GM18508 (cell line): Measurements from ENCODE around the gene ZNF582.
"Not testable (repeated sequence)": the region's sequence is repeated elsewhere in the genome, so short reads cannot be mapped to it uniquely, and the experiment has no call there.

Experiments used
- ATAC-seq: cut with Tn5 transposase; IDR thresholded peaks from one replicate; pipeline ENCODE4 v1.9.1; 2021; ENCODE audit warnings: moderate number of reproducible peaks; ENCODE audit not compliant: insufficient read depth, unreplicated experiment

The ZNF582 gene

DNA sequence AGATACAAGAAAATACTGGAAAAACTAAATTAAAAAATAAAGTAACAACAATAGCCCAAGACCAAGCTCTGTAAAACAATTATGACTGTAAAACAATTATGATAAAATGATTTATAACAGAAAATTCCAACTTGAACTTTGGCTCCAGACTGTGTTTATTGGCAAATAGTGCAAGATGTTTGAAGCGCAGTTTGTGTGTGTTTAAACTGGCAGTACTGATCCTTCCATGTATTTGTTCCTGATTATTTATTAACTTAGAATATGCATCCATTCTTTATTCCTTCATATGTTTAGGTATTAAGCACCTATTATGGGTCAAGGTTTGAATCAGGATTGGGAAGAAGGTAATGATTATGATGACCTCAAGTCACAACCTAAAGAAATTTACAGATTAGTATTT lies 37.8 kb downstream of the ZNF582 start:
- ATAC-seq, result no peak

DNA sequence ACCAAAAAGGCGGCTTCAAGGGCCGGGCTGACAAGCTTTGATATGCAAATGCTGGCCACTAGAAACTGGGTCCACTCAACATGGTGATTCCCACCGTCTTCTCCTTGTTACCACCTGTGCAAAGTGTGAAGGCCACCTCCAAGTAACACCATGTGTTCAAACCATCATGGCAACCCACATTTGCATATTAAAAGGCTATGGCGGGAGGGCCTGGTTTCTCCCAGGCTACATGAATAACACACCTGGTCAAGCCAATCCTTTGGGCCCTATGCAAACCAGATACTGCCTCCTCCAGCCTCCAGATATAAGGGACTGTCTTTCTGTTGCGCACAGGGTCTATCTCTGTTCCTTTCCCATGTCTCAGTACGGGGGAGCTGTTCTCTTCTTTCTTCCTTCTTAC lies 42.1 kb downstream of the ZNF582 start:
- no peak for ATAC-seq

DNA sequence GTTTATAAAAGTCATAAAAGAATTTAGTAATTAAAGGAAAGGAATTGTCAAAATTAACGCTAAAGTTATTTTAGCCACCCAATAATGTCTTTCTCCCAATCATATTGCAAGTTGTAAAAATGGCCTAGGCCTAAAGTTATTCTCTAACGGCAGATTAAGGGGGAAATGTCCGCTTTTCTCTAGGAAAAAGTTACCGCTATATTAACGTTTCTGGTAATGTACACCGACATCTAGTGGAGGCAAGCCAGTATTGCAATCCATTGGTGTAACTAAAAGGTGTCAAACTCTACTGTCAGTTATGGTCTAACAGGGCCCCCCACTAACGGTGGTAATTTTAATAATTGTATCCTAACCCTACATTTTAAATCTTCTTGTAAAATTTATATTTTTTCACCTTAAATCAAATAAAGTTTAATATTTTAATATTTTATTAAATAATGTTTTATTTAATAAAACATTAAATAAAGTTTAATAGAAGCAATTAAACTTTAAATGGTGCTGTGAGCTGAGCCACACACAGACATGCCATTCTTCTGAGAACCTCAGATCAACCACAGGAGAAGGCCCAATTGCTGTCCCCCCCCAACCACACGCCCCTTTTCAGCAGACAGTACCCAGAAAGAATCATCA lies 42.8 kb downstream of the ZNF582 start:
- ATAC-seq, result no peak

DNA sequence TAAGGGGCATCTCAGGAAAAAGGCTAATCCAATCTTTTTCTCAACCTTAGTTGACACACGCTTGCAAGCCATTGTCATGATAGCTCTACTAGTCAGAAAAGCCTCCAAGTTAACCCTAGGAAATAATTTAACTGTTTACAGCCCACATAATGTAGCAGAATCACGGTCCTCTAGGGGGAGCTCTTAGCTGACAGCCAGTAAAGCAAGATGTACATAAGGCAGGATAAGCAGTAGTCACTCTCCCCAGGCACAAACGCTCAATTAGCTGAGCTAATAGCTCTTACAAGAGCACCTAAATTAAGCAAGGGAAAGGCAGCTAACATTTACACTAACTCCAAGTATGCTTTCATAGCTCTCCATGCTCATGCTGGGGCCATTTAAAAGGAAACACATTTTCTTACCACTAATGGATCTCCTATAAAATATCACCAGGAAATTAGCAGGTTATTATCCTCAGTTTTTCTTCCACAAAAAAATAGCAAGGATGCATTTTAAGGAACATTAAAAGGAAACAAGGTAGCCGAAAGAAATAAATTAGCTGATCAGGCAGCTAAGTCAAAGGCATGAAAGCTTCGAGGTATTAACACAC lies 45.0 kb downstream of the ZNF582 start:
- ATAC-seq, result no peak

DNA sequence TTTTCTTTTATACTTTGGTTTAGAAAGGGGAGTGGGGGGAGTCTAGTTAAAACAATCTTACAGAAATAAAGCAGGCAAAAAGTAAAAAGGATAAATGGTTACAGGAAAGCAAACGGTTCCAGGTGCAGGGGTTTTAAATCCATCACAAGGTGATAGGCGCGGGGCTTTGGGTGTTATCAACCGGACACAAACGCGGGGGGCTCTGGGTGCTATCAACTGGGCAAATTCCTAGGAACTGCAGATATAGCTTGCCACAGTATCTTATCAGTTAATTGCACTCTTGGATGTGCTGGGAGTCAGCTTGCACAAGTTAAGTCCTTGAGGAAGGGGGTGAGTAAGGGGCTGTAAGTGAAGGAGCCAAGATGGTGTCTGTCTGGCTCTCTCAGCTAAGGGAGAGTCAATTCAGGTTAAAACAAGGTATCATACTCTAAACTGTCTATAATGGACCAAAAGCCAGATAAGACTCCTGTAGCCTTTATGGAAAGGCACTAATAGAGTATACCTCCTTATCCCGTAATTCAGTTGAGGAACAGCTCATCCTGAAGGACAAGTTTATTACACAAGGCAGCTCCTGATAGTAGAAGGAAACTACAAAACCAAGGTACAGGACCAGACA lies 46.1 kb downstream of the ZNF582 start:
- ATAC-seq, result no peak

DNA sequence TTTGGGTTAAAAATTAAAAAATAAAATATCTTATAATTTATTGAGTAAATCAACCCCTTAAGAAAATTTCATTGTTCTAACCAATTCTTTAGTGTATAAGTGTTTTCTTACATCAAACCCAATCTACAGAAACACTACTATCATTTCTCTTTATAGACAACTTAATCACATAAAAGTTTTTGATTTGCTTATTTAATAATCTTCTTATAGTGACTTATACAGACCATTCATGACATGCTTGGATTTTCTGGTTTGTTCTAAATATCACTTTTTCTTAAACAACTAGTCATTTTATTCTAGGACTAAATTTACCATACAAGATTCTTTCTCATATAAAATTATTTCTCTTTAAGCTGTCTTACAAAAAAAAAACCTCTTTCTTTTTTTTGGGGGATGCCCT lies 51.4 kb downstream of the ZNF582 start:
- no peak for ATAC-seq

DNA sequence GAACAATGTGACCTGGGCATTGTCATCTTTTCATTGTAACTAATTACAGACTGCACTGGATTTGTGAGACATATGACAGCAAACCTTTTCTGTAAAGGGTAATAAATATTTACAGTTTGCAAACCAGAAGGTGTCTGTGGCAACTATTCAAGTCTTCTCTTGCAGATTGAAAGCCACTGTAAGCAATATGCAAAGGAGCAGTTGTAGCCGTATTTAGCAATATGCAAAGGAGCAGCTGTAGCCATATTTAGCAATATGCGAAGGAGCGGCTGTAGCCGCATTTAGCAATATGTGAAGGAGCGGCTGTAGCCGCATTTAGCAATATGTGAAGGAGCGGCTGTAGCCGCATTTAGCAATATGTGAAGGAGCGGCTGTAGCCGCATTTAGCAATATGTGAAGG lies 54.3 kb downstream of the ZNF582 start:
- ATAC-seq, result not testable (repeated sequence)

DNA sequence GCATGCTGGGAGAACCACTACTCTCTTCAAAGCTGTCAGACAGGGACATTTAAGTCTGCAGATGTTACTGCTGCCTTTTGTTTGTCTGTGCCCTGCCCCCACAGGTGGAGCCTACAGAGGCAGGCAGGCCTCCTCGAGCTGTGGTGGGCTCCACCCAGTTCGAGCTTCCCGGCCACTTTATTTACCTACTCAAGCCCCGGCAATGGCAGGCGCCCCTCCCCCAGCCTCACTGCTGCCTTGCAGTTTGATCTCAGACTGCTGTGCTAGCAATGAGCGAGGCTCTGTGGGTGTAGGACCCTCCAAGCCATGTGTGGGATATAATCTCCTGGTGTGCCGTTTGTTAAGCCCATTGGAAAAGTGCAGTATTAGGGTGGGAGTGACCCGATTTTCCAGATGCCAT lies 56.3 kb downstream of the ZNF582 start:
- ATAC-seq, result not testable (repeated sequence)

DNA sequence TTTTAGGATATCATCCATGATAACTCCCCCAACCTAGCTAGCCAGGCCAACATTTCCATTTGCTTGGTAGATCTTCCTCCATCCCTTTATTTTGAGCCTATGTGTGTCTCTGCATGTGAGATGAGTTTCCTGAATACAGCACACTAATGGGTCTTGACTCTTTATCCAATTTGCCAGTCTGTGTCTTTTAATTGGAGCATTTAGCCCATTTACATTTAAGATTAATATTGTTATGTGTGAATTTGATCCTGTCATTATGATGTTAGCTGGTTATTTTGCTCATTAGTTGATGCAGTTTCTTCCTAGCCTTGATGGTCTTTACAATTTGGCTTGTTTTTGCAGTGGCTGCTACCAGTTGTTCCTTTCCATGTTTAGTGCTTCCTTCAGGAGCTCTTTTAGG lies 58.0 kb downstream of the ZNF582 start:
- not testable (repeated sequence) for ATAC-seq

DNA sequence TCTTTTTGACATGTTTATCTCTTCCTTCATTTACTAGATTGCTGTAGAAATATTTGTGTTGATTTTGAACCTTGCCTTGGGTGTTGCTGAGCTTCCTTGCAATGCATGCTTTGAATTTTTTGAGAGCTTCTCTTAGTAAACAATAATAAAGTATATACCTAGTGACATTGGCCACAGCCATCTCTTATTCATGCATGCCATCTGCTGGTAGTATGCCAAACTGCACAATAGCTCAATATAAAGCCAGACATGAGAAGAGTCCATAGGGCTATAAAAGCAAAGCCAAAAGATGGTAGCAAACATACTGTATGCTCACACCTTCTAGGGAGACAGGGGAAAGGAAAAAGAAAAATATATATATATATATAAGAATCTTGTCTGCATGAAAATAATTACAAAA lies 59.8 kb downstream of the ZNF582 start:
- no peak for ATAC-seq
